Ishikawa (cell line): ENCODE results near the gene ATP10A.

Experiments
- CEBPB ChIP-seq: IDR thresholded peaks from 2 replicates; pipeline ENCODE4 v1.6.1; 2012
- CREB1 ChIP-seq: IDR thresholded peaks from 2 replicates; pipeline ENCODE4 v1.6.1; 2012; ENCODE audit warnings: low read depth
- EGR1 ChIP-seq: IDR thresholded peaks from 2 replicates; pipeline ENCODE4 v1.6.1; 2012
- EP300 ChIP-seq: IDR thresholded peaks from 2 replicates; pipeline ENCODE4 v1.6.1; 2012; ENCODE audit warnings: borderline replicate concordance
- FOXM1 ChIP-seq: IDR thresholded peaks from 2 replicates; pipeline ENCODE4 v1.6.1; 2012; ENCODE audit warnings: low read depth, borderline replicate concordance
- NFIC ChIP-seq: IDR thresholded peaks from 2 replicates; pipeline ENCODE4 v1.6.1; 2012
- RAD21 ChIP-seq: IDR thresholded peaks from 2 replicates; pipeline ENCODE4 v1.6.1; 2012; ENCODE audit warnings: low read depth
- REST ChIP-seq: IDR thresholded peaks from 2 replicates; pipeline ENCODE4 v1.6.1; 2012; ENCODE audit warnings: low read depth, mild to moderate bottlenecking
- TAF1 ChIP-seq: IDR thresholded peaks from 2 replicates; pipeline ENCODE4 v1.6.1; 2012; ENCODE audit warnings: low read depth, mild to moderate bottlenecking
- TCF12 ChIP-seq: IDR thresholded peaks from 2 replicates; pipeline ENCODE4 v1.6.1; 2012; ENCODE audit warnings: low read depth
- TEAD4 ChIP-seq: IDR thresholded peaks from 2 replicates; pipeline ENCODE4 v1.6.1; 2012
- YY1 ChIP-seq: IDR thresholded peaks from 2 replicates; pipeline ENCODE4 v1.6.1; 2012; ENCODE audit warnings: low read depth
- ZBTB7A ChIP-seq: IDR thresholded peaks from 2 replicates; pipeline ENCODE4 v1.6.1; 2012; ENCODE audit warnings: low read depth
- TF ChIP-seq, protein P1 (sequence below): IDR thresholded peaks from 2 replicates; pipeline ENCODE4 v1.6.1; 2012
- TF ChIP-seq, protein P2 (sequence below): IDR thresholded peaks from 2 replicates; pipeline ENCODE4 v1.6.1; 2012

ATP10A gene

GRCh38 chr15:25658560-25658959 is 204.6 kb downstream of the ATP10A start:
- TF ChIP-seq TAF1, result no peak
- TF ChIP-seq, protein P1, sequence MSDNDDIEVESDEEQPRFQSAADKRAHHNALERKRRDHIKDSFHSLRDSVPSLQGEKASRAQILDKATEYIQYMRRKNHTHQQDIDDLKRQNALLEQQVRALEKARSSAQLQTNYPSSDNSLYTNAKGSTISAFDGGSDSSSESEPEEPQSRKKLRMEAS, result no peak

DNA sequence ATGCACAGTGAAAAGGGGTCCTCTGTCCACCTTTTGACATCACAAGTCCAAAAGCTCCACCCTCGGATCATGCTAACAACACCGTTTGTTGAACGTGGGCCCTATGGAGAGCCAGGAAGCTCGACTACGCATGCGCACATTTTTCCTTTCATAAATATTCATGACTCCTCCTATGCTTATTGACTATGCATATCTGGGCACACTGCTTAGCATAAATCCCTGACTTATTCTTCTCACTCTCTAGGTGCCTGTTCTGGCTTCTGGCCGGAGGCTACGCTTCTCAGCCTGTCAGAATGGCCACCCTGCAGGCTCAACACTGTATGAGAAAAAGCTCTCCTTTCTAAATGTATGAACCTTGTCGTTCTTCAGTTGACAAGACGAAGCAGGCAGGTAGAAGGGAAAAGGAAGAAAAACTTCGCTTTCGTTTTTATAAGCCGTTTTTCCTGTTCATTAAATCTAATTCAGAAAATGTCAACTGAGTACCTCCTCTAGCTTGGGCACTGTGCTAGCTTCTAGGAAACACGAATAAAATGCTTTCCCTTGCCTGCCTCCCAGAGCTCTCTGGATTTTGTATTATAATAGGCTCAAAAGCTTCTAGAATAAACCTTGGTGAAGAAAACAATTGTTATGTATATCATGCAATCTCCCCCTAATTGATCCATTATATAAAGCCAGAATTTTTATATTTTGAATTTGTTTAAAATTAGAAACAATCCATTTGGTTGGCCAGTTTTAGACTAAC is 207.7 kb downstream of the ATP10A start:
- TF ChIP-seq, protein P1, result no peak
- no peak for TF ChIP-seq NFIC
- no peak for TF ChIP-seq TEAD4
- TF ChIP-seq TAF1, result no peak

DNA sequence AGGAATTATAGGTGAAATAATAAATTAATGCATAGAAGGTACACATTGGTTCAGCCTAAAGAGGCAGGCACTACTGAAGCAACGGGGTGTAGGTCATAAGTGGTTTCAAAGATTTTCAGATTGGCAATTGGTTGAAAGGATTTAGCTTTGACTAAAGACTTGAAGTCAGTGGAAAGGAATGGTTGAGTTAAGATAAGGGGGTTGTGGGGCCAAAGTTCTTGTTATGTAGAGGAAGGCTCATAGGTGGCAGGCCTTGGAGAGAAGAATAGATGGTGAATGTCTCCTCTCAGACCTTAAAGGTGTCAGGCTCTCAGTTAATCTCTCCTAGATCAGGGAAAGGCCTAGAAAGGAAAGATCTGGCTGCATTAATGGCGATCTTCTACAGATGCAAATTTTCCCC is 209.8 kb downstream of the ATP10A start:
- TF ChIP-seq FOXM1 (no peak), EGR1 (no peak), NFIC (no peak), EP300 (no peak), CEBPB (no peak), CREB1 (no peak), ZBTB7A (no peak), TEAD4 (no peak), RAD21 (no peak), TCF12 (no peak), YY1 (no peak), TAF1 (no peak), REST (no peak)
- TF ChIP-seq, protein P1, result no peak
- TF ChIP-seq, protein P2, sequence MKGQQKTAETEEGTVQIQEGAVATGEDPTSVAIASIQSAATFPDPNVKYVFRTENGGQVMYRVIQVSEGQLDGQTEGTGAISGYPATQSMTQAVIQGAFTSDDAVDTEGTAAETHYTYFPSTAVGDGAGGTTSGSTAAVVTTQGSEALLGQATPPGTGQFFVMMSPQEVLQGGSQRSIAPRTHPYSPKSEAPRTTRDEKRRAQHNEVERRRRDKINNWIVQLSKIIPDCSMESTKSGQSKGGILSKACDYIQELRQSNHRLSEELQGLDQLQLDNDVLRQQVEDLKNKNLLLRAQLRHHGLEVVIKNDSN, result no peak

DNA sequence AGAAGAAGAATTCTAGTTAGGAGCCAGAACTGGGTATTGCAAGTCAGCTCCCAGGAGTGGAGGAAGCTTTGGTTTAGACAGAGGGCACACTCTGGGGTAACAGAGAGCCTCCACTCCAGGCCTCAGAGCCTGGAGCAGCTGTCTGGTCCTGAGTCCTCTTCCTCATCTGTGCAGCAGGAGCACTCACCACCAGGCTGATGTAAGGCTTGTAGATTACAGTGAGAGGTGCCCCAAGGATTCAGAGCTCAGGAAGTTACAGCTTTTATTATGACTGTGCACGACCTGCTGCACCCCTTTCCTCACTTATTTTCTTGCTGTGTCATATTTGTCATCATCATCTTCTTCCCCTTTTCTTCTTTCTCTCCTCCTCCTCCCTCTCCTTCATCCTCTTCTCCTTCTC is 210.4 kb downstream of the ATP10A start:
- no peak for TF ChIP-seq TAF1
- TF ChIP-seq, protein P2, result no peak
- TF ChIP-seq EP300, result no peak
- no peak for TF ChIP-seq CREB1
- no peak for TF ChIP-seq RAD21
- no peak for TF ChIP-seq NFIC
- TF ChIP-seq REST, result no peak
- TF ChIP-seq ZBTB7A, result no peak
- no peak for TF ChIP-seq TCF12

GRCh38 chr15:25649390-25649789 is 213.7 kb downstream of the ATP10A start:
- TF ChIP-seq, protein P1, result no peak
- TF ChIP-seq, protein P2, result no peak
- TF ChIP-seq RAD21 (no peak), EGR1 (no peak), CREB1 (no peak), TAF1 (no peak), TCF12 (no peak), FOXM1 (no peak), ZBTB7A (no peak), TEAD4 (no peak), NFIC (no peak), EP300 (no peak), REST (no peak), YY1 (no peak), CEBPB (no peak)
